GM21529 (cell line): ENCODE data around the gene DRC7.

ENCODE experiments used
- ATAC-seq: cut with Tn5 transposase; IDR thresholded peaks from one replicate; pipeline ENCODE4 v1.9.1; 2021; ENCODE audit not compliant: unreplicated experiment

Gene DRC7, protein sequence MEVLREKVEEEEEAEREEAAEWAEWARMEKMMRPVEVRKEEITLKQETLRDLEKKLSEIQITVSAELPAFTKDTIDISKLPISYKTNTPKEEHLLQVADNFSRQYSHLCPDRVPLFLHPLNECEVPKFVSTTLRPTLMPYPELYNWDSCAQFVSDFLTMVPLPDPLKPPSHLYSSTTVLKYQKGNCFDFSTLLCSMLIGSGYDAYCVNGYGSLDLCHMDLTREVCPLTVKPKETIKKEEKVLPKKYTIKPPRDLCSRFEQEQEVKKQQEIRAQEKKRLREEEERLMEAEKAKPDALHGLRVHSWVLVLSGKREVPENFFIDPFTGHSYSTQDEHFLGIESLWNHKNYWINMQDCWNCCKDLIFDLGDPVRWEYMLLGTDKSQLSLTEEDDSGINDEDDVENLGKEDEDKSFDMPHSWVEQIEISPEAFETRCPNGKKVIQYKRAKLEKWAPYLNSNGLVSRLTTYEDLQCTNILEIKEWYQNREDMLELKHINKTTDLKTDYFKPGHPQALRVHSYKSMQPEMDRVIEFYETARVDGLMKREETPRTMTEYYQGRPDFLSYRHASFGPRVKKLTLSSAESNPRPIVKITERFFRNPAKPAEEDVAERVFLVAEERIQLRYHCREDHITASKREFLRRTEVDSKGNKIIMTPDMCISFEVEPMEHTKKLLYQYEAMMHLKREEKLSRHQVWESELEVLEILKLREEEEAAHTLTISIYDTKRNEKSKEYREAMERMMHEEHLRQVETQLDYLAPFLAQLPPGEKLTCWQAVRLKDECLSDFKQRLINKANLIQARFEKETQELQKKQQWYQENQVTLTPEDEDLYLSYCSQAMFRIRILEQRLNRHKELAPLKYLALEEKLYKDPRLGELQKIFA

DNA sequence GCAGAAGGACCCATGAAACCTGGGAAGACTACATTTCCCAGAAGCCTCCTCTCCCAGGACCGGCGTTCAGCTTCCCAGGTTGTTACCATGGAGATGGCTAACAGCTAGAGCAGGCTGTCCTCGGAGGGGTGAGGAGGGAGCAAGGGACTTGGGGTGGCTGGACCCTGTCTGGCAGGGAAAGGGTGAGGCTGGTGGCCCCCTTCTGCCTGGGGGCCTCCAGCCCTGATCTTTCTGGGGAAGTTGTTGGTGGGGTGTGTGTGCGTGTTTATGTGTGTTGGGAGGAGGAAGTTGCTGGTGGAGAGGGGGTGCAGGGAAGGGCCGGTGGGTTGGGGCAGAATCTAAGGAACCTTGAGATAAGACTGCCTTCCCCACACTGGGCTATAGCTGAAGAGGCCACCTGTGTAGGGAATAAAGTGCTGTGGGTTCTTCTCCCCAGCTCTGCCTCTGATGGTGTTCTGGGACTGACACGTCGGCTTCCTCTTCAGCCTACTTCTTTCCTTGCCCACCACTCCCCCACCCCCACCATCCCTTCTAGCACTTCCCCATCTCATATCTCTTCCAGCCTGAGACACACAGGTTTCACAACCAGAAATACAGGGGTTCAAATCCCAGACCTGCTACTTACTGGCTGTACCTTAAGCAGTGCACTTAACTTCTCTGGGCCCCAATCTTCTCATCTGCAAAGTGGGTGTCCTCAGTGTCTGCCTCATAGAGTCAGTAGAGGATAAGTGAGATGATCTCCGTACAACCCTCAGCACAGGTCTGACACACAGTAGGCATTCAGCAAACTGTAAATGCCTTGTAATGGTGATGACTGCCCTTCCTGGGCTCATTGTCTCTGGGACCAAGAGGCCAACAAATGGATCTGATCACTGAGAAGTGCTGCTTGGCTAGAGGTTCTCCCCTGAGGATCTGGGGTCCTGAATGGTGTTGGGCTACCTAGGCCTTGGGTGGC is at the start of gene DRC7:
Gene DRC7, plus strand, starts transcription at position 82 of the 955 bp plus-strand sequence. CDS start 3,144 bp downstream, outside the sequence.
- ATAC-seq: peak; percentile 55

DNA sequence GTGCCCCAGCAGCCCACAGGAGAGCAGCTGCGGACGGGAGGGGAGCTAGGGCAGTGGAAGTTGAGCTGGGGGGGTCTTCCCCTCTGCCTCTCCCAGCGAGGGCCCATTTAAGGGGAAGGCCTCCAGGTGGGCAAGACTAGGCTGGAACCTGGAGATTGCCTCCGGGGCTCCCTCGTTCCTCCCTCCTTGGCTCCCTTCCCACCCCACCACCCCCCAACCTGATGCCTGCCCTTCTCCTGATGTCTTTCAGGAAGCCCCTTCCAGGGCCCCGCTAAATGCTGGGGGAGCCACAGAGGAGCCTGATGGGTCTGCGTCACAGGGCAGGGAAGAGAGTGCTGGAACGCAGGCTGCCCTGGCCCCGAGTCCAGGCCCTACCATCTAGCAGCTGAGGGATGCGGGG is 49.4 kb upstream of the DRC7 start:
- ATAC-seq: no peak

DNA sequence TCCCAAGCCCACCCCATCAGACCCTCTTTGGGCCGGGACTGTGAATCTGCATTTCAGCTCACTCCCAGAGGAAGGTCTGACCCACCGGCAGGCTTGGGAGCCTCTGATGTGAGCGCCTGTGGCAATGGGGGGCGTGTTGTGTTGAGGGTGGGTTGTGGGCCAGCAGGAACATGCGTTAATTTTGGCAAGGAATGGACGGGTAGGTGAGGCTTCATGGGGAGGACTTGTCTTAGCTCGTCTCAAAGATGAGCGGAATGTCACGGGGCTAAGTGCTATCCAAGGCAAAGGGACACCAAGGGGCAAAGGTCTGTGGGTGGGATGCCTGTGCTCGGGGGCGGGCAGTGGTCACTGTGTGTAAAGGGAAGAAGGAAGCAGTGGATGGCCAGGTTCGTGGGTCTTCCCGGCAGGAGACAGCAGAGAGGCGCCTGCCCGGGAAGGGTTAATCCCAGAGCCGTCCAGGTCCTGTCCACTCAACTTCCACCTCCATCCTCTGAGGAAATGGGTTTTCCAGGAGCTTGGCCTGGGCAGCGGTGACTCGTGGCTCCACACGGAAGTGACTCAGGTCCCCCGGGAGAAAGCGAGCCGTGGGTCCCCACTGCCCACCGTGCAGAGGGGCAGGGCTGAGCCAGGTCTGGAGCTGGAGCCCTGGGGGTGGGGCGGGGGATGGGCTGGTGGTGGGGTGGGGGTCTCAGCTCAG is 48.8 kb upstream of the DRC7 start:
- no peak for ATAC-seq

DNA sequence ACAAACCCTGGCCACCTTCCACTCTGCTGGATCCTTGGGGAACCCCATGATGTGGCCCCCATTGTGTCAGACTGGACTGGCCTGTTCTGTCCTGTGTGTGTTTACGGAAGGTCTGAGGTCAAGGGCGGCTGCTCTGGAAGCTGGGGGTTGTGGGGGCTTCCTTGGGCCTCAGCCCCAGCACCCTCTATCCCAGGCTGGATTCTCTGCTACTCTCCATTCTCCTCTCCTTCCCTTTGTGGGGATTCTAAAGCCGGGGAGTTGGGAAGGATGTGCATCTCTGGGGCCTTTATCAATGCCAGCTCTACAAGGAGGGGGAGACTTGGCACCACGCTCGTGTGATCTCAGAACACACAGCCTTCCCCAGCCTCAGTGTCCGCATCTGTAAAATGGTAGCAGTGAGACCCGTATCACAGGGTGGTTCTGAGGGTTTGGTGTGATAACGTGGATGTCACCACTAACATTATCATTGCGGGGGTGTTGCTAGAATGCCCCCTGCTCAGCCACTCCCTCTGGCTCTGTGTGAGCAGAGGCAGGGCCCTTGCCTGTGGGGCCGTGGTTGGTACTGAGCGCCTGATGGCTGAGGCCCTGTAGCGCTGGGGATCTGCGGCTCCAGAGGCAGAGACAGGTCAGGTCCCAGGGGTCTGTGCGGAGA is 48.1 kb upstream of the DRC7 start:
- no peak for ATAC-seq

DNA sequence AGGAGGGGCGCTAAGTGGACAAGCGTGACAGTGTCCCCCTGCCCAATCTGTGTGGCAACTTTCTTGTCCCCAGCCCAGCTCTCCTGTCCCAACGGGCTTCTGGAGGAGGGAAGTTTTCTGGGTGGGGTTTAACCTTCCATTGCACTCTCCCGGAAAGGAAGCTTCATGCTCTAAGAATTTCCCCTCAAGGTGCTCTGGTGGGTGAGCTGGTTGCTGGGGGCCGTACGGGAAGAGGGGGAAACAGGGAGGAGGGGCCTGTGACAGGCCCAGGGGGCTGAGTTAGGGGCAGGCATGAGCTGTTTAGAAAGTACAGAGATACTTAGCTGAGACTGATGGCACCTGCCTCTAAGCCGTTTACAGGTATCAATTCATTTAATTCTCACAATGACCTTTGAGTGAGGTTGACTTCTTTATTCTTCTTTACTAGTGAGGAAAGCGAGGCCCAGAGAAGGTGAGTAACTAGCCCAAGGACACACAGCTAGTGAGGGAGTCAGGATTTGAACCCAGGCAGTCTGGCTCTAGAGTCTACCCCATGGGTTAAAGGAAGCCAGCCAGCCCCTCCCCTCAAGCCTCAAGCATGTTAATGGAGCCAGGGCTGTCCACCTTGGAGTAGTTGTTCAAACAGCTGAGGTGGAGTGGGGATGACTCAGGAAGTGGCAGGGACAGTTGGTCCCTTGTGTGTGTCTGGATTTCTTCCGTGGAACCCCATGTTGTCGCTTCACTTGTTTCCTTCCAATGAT is 47.3 kb upstream of the DRC7 start:
- ATAC-seq: no peak

DNA sequence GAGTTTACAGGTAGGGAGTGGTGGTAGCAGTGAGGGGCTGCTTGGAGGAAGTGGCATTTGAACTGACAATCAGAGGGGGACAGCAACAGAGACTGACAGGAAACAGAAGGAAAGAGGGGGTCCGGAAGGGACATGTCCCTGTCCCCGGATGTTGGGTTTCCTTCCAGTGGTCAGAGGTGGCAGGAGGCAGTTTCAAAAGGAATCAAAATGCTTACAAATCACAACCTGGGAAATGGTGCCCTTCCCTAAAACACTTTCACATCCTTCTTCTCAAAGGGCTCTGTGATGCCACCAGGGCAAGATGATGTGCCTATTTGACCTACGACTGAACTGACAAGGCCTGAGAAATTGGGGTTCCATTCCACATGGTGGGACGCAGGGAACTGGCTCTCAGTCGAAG is 46.5 kb upstream of the DRC7 start:
- ATAC-seq: no peak

DNA sequence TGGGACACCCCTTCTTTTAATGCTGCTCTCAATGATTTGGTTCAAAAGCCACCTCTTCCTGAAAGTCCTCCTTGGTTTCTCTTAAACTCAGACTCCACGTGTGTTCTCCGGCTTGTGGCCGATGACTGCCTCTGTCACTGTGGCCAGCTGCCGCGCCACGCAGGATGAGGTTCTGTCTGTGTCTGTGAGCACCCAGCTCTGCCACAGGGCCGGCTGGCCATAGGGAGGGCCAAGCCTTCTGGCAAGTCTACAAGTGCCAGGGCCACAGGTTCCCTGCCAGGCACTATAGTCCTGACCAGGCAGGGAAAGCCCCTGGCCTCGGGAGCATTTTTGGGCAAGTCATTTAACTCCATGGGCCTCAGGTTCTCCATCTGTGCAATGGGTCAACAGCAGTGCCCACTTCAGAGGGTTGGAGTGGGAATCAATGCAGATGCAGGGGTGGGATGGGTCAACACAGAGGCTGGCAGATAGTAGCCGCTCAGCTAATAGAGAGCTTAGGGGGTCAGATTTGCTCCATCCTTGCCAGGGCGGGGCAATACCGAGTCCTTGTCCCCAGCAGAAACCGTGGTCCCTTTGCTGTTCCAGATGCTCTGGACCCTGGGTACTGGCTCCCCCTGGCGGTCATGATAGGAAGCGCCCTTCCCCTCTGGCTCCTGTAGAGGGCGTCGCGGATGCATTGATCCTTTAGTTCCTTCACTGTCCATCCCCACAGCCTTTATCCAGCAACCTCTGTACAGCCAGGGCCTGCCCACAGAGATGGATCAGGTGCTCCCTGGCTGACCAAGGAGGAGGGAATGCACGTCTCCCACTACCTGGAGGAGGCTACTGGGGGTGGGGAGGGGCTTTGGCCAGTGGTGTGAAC is 45.8 kb upstream of the DRC7 start:
- peak; percentile 60 for ATAC-seq

DNA sequence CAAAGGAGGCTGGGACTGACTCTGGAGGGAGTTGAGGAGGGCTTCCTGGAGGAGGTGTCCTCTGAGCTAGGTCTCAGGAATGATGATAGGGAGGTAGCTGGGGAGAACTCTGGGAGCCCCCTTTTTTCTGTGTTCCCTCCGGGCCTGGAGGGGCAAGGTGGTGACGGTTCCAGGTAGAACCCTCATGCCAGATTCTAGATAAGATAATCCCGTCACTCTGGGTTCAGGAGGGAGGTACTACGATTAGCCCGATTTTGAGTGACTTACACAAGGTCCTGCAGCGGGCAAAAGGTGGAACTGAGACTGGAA is 45.2 kb upstream of the DRC7 start:
- no peak for ATAC-seq

DNA sequence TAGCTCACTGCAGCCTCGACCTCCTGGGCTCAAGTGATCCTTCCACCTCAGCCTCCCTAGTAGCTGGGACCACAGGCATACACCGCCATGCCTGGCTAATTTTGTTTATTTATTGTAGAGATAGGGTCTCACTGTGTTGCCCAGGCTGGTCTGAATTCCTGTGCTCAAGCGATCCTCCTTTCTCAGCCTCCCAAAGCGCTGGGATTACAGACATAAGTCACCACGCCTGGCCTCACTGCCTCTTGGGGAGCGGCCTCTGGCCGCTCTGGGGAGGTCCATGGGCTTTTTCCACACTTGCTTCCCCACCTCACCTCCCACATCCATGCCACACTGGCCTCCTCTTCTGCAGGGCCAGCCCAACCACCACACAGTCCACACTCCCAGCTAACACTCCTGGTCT is 44.8 kb upstream of the DRC7 start:
- no peak for ATAC-seq

DNA sequence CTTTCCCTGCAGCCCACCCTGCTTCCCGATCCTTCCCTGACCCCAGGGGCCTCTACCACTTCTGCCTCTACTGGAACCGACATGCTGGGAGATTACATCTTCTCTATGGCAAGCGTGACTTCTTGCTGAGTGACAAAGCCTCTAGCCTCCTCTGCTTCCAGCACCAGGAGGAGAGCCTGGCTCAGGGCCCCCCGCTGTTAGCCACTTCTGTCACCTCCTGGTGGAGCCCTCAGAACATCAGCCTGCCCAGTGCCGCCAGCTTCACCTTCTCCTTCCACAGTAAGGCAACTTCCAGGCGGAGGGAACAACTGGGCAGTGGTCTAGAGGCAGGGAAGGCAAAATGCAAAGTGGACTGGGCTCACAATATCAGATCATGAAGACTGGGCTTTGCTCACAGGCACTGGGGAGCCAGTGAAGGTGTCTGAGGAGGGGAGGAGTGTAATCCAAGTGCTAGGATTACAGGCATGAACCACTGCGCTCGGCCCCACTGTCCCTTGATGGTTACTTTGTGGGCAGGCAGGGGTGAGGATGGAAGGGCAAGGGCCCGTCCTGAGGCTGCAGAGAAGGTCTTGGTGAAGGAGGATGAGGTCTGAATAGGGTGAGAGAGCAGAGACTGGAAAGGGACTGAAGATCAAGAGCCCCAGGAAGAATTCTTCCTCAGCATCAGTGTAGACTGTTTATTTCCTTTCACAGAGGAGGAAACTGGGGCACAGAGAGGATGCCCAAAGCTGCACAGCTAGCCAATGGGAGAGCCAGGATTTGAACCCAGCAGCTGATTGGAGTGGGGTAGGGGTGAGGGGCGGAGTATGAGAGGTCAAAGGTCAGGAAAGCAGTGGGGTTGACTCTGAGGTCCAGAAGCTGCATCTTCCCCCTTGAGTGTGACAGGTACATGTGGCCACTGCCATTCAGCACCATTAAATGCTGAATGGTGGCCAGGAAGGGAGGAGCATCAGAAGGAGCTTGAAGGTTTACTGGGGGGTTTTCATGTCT is 43.0 kb upstream of the DRC7 start:
- ATAC-seq: no peak

DNA sequence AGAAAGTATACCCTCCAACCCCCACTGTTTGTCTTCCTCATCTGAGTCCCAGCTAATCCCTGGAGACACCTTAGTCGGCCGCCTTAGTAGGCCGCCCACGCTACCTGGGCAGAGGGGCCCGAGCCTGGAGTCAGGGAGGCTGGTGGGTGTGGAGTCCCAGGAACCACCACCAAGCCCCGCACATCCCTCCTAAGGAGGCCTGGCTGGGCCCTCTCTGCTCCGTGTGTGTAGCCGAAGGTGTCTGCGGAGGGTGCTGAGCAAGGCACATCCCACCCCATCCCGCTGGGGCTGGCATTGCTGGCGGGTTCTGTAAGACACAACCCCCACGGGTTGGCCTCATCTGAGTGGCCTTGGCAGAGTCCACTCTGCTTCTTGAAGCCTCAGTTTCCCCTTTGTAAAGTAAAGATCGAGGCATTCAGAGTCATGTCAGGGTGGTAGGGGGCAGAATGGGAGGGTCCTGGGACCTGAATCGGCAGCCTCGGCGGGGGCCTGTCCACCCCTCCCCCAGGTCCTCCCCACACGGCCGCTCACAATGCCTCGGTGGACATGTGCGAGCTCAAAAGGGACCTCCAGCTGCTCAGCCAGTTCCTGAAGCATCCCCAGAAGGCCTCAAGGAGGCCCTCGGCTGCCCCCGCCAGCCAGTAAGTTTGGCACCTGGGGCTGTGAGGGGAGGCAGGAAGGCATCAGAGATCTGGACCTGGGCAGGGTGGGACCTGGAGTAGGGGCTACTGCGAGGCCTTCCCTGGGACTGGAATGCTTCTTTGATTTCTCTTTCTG is 41.7 kb upstream of the DRC7 start:
- no peak for ATAC-seq

DNA sequence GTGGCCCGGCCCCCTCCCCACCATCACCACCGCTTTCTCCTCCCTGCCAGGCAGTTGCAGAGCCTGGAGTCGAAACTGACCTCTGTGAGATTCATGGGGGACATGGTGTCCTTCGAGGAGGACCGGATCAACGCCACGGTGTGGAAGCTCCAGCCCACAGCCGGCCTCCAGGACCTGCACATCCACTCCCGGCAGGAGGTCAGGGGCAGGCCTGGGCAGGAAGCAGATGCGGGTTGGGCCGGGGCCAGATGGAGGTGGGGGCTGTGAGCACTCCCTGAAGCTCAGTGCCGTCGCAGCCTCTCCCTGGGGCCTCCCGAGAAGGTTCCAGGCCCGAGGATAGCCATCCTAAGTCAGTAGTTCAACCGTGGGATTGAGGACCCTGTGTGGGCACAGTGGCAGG is 40.7 kb upstream of the DRC7 start:
- ATAC-seq: no peak

DNA sequence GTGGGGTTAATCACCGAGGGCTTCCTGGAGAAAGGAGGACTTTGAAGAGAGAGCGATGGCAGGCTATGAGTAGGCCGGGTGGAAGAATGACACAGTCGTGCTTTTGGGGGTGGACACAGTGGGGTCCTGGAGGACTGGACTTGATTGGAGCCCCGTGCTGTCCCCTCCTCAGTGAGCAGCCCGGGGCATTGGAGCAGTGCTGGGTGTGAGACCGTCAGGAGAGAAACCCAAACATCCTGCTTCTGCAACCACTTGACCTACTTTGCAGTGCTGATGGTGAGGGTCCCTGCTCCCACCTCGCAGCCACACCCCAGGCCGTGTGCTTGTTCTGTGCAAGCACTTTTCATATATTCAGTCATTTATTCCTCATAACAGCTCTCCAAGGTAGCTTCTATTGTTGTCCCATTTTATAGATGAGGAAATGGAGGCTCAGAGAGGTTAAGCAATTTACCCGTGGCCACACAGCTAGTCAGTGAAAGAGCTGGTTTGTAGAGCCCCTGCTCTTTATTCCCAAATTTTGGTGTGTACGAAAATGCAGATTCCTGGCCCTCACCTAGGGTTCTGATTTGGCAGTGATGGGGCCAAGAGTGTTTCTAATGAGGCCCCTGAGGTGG is 38.2 kb upstream of the DRC7 start:
- no peak for ATAC-seq

DNA sequence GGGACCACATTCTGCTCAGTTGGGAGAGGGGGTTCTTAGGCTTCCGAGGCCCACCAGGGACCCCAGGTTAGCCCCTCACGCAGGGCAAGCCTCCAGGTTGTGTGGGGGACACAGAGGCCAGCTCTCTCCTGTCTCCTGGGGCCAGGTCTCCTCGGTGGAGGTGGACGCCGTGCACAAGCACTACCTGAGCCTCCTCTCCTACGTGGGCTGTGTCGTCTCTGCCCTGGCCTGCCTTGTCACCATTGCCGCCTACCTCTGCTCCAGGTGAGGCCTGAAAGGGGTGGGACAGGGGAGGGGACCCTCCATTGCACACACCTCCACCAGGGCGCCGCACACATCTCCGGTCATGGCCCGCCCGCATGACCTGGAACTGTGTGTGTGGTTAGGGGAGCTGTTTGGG is 37.4 kb upstream of the DRC7 start:
- ATAC-seq: no peak

DNA sequence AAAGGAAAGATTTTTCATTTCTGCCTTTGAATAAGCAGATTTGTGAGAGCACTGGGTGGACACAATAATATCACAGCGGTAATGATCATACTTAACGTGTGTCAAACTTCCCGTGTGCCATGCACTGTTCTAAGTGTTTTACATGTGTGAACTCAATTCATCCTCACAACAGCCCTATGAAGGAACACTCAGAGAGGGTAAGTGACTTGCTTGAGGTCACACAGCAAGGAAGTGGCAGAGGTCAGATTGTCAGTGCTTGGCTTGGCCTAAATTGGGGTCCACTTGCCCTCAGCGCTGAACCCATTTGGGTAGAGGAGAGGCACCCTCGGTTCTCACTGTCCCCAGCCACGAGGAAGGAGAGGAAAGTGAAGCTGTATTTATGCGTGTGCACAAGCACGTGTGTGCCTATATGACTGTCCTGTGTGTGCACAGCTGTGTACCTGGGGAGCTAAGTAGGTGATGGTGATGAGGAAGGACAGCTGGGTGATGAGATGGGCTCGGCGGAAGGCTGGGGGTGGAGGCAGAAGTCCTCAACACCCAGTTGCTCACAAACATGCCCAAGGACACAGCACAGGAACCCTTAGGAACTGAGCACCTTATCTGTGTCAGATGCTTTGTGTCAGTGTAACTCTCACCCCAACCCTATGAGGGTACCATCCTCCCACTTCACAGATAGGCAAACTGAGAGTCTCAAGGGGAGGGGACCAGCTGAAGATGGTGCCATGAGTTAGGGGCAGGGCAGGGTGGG is 36.3 kb upstream of the DRC7 start:
- ATAC-seq: no peak
